Upper lobe of right lung (tissue), 1 donor: ENCODE measurements around the gene ZNF618. TPM values are rescaled to one million over a fixed set of nuclear protein-coding genes. Genes with fewer than 3 reads are reported as not detected.
A peak's percentile ranks its signal among the peaks of the same experiment; 100 is the strongest.

Source experiments
- ATAC-seq: fragments of 200-7000 bp; cut with Tn5 transposase; one replicate; pipeline ENCODE4 v1.9.1; 2020; ENCODE audit warnings: mild to moderate bottlenecking, moderate library complexity
- DNase-seq: peaks from one replicate; pipeline ENCODE4 v3.0.0-alpha.2; 2020
- H3K27ac ChIP-seq: fragments of 200-600 bp; one replicate; pipeline ENCODE4 v1.8.0; 2022
- H3K27me3 ChIP-seq: fragments of 200-600 bp; one replicate; pipeline ENCODE4 v1.8.0; 2022; ENCODE audit warnings: mild to moderate bottlenecking
- H3K36me3 ChIP-seq: fragments of 200-600 bp; one replicate; pipeline ENCODE4 v1.8.0; 2022
- H3K4me1 ChIP-seq: fragments of 200-600 bp; one replicate; pipeline ENCODE4 v1.8.0; 2022
- H3K4me3 ChIP-seq: fragments of 200-600 bp; one replicate; pipeline ENCODE4 v1.8.0; 2022; ENCODE audit warnings: mild to moderate bottlenecking
- H3K9me3 ChIP-seq: fragments of 200-600 bp; one replicate; pipeline ENCODE4 v1.8.0; 2022
- CTCF ChIP-seq: fragments of 200-600 bp; IDR thresholded peaks from one replicate; pipeline ENCODE4 v1.8.0; 2022; ENCODE audit warnings: antibody characterized with exemption
- intact Hi-C: fragments of 100-400 bp; cut with DNase I; formaldehyde crosslinking; loops from one replicate; pipeline ENCODE4 v1.11.0; 2022
- total RNA-seq: library from RNA; stranded (reverse); fragmentation: NEBNext Ultra II Directional; extraction: Animal tissue kit (Norgen Biotek cat#: 25700); gene quantifications from one replicate; pipeline ENCODE4 v1.2.1, GENCODE V29; 2021
- donor health status: DM: no; HTN: yes; CAD: no; lungs with severe emphysema.

Gene ZNF618
- total RNA-seq, 1 donor from 2014 or later, result 9.8 TPM

DNA sequence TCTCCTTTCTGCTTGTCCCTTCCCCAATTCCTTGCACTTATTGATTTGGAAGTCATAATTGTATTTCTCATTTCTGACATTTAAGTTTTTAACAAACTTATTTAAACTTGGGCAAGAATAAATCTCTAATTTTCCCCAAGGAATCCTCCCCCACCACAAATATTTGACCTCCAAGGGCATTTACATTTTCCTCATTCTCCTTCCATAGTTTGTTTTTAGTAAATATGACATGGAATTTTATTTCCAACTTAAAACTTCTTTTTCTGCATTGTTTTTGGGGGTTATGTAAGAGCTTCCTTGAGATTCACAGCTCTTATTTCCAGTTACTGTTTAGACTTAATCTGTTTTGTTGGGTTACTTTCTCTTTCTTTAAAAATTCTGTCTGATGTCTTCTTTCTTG is 64.9 kb downstream of the ZNF618 start:
- Histone ChIP-seq H3K4me1 (no peaks in the 10 kb centered on the region), H3K27ac (no peak overlapping the region), H3K36me3 (no peaks in the 10 kb centered on the region), H3K4me3 (no peak overlapping the region), H3K27me3 (no peaks in the 10 kb centered on the region), H3K9me3 (no peaks in the 10 kb centered on the region)
- intact Hi-C loops, result no loop called here
- ATAC-seq, result no peak
- TF ChIP-seq CTCF, result no peak
- DNase-seq, result no peak

DNA sequence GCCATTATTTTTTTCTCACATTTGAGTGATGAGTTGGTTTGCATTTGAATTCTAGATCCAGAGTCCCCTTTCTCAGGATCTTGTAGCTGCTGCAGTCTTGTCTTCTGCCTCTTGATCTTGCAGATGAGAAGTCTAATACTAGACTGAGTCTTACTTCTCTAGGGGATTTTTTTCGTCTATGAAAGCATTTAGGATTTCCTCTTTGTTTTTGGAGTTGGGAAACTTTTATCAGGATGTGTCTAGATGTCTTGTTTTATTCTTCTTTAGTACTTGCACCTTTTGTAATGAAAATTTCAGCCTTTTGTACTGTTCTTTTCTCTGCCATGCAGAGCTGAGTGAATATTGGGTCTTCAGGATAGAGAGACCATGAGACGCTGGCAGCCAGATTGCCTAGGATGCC is 65.4 kb downstream of the ZNF618 start:
- no peak overlapping the region for H3K27ac ChIP-seq
- H3K9me3 ChIP-seq, result no peaks in the 10 kb centered on the region
- no peak for DNase-seq
- intact Hi-C loops, result no loop called here
- ATAC-seq, result no peak
- no peak overlapping the region for H3K4me3 ChIP-seq
- H3K4me1 ChIP-seq, result no peaks in the 10 kb centered on the region
- H3K36me3 ChIP-seq, result no peaks in the 10 kb centered on the region
- TF ChIP-seq CTCF, result no peak
- no peaks in the 10 kb centered on the region for H3K27me3 ChIP-seq

GRCh38 chr9:113943112-113944009 is 67.3 kb downstream of the ZNF618 start:
- intact Hi-C loops, result no loop called here
- DNase-seq, result no peak
- peak; percentile 33 for ATAC-seq
- no peak for TF ChIP-seq CTCF
- Histone ChIP-seq H3K9me3 (no peaks in the 10 kb centered on the region), H3K27ac (no peak overlapping the region), H3K27me3 (no peaks in the 10 kb centered on the region), H3K4me1 (no peaks in the 10 kb centered on the region), H3K36me3 (no peaks in the 10 kb centered on the region), H3K4me3 (no peak overlapping the region)

GRCh38 chr9:113945784-113946183 is 69.7 kb downstream of the ZNF618 start:
- intact Hi-C loops, result no loop called here
- H3K9me3 ChIP-seq, result no peaks in the 10 kb centered on the region
- DNase-seq, result no peak
- no peaks in the 10 kb centered on the region for H3K4me1 ChIP-seq
- no peaks in the 10 kb centered on the region for H3K27me3 ChIP-seq
- H3K27ac ChIP-seq, result no peak overlapping the region
- H3K4me3 ChIP-seq, result no peak overlapping the region
- no peaks in the 10 kb centered on the region for H3K36me3 ChIP-seq
- TF ChIP-seq CTCF, result no peak
- ATAC-seq, result no peak

DNA sequence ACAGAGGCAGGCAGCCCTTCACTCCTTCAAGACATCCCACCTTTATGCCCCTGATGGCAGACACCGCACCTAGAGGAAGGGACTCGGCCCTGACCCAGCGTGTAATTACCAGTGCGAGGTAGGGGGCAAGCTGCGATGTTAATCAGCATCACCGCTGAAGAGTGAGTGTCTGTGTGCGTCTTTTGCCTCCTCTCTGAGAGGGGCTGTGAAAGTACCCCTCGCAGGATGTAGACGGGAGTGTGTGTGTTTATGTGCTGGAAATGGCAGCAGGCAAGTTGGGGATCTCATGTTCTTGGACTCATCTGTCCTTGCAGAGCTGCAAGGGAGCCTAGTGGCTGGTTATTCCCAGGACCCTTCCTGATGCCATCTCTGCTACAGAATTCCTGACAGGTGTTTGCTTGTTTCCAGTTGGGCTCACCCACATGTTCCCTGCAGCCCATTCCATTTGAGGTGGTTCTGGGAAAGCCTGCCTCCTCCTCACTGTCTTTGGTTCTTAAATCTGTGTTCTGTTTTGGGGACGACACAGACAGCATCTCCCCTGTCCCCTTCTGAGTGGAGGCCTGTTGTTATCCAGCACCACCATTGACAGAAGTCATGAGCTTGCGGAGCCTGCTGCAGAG is 70.5 kb downstream of the ZNF618 start:
- no peaks in the 10 kb centered on the region for H3K36me3 ChIP-seq
- no peak for TF ChIP-seq CTCF
- H3K27me3 ChIP-seq, result no peaks in the 10 kb centered on the region
- no peaks in the 10 kb centered on the region for H3K4me1 ChIP-seq
- no peak for DNase-seq
- H3K27ac ChIP-seq, result no peak overlapping the region
- intact Hi-C loops, result no loop called here
- H3K9me3 ChIP-seq, result no peaks in the 10 kb centered on the region
- H3K4me3 ChIP-seq, result no peak overlapping the region
- no peak for ATAC-seq
